Ascending aorta (tissue), 2 donors: ENCODE measurements around the gene SPG7. TPM values are rescaled to one million over a fixed set of nuclear protein-coding genes. Genes with fewer than 3 reads are reported as not detected.
A peak's percentile ranks its signal among the peaks of the same experiment; 100 is the strongest.

Experiments used
- DNase-seq, 2 donors: peaks; one replicate each; pipeline ENCODE4 v3.0.0-alpha.2; 2019; ENCODE audit warnings: low spot score in 2 of 2
- H3K27ac ChIP-seq, 2 donors: fragments of 200-600 bp; sonication (generic); one replicate each; pipeline ENCODE4 v1.5.1; 2016 to 2017; ENCODE audit warnings: mild to moderate bottlenecking in 1 of 2
- H3K27me3 ChIP-seq: fragments of 200-600 bp; sonication (generic); one replicate; pipeline ENCODE4 v1.5.1; 2017
- H3K36me3 ChIP-seq, 2 donors: fragments of 200-600 bp; sonication (generic); one replicate each; pipeline ENCODE4 v1.5.1; 2016
- H3K4me1 ChIP-seq, 2 donors: fragments of 200-600 bp; sonication (generic); one replicate each; pipeline ENCODE4 v1.5.1; 2016 to 2017; ENCODE audit warnings: mild to moderate bottlenecking in 1 of 2
- H3K4me3 ChIP-seq, 2 donors: fragments of 200-600 bp; sonication (generic); one replicate each; pipeline ENCODE4 v1.5.1; 2016 to 2017; ENCODE audit warnings: mild to moderate bottlenecking in 1 of 2
- H3K9me3 ChIP-seq, 2 donors: fragments of 200-600 bp; sonication (generic); one replicate each; pipeline ENCODE4 v1.5.1; 2016
- intact Hi-C: fragments of 100-400 bp; cut with DNase I; formaldehyde crosslinking; loops from one replicate; pipeline ENCODE4 v1.15.1; 2023
- total RNA-seq: library from RNA; depleted of rRNA; stranded (reverse); fragments of >200 nt; gene quantifications from one replicate; pipeline ENCODE4 v1.1.0, GENCODE V29; 2016
- TF ChIP-seq, protein P1 (sequence below), 3 experiments: fragments of 200-600 bp in 2 of 3; fragments of 450-650 bp in 1 of 3; sonication (generic) in 2 of 3; IDR thresholded peaks; one replicate each; pipeline ENCODE4 v1.5.1; 2016 to 2019; ENCODE audit warnings: antibody characterized with exemption in 3 of 3, mild to moderate bottlenecking in 1 of 3, moderate library complexity in 1 of 3

Gene SPG7
- total RNA-seq, 1 donor from 2014 or later: 108 TPM

DNA sequence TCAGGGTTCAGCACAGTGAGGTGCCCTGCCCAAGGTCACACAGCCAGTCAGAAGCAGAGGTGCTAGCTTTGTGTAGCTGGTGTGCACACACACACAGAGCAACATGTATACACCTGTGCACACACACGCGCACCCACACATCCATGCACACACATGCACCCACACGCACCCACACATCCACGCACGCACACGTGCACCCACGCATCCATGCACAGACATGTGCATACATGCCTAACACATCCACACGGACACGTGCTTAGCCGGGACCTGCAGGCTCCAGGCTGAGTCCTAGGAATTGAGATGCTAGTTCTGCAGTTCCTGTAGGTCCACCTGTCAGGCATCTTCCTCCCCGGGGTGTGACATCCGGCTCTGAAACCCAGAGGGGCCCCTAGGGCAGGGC, 92.2 kb downstream of the SPG7 start:
- Histone ChIP-seq H3K4me1 (no peaks in the 10 kb centered on the region), H3K27me3 (no peaks in the 10 kb centered on the region), H3K36me3 (no peaks in the 10 kb centered on the region), H3K4me3 (no peak overlapping the region), H3K27ac (no peak overlapping the region), H3K9me3 (no peaks in the 10 kb centered on the region)
- TF ChIP-seq, protein P1, sequence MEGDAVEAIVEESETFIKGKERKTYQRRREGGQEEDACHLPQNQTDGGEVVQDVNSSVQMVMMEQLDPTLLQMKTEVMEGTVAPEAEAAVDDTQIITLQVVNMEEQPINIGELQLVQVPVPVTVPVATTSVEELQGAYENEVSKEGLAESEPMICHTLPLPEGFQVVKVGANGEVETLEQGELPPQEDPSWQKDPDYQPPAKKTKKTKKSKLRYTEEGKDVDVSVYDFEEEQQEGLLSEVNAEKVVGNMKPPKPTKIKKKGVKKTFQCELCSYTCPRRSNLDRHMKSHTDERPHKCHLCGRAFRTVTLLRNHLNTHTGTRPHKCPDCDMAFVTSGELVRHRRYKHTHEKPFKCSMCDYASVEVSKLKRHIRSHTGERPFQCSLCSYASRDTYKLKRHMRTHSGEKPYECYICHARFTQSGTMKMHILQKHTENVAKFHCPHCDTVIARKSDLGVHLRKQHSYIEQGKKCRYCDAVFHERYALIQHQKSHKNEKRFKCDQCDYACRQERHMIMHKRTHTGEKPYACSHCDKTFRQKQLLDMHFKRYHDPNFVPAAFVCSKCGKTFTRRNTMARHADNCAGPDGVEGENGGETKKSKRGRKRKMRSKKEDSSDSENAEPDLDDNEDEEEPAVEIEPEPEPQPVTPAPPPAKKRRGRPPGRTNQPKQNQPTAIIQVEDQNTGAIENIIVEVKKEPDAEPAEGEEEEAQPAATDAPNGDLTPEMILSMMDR (IDR thresholded peaks at IDR 0.05): no peak
- DNase-seq: no peak
- intact Hi-C loops: no loop called here

DNA sequence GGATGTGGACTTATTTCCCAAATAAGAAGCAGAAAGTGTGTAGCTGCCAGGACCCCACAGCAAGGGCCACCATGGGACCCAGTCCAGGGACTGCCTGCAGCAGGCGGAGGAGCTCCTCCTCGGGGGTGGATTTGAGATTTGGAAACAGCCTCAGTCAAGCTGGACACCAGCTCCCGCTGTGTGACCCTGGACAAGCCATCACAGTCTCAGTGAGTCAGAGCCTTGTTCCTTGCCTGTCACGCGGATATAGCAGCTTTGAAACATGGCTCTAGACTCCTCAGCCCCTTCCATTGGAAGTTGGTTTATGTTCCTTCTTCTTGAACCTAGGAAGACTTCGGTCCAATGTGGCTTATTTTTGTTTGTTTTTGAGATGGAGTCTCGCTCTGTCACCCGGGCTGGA, 92.8 kb downstream of the SPG7 start:
- TF ChIP-seq, protein P1 (IDR thresholded peaks at IDR 0.05): no peak
- no peaks in the 10 kb centered on the region for H3K9me3 ChIP-seq
- no peak overlapping the region for H3K4me3 ChIP-seq
- H3K36me3 ChIP-seq: no peaks in the 10 kb centered on the region
- no peaks in the 10 kb centered on the region for H3K27me3 ChIP-seq
- no peak for DNase-seq
- intact Hi-C loops: no loop called here
- no peak overlapping the region for H3K27ac ChIP-seq
- no peaks in the 10 kb centered on the region for H3K4me1 ChIP-seq

DNA sequence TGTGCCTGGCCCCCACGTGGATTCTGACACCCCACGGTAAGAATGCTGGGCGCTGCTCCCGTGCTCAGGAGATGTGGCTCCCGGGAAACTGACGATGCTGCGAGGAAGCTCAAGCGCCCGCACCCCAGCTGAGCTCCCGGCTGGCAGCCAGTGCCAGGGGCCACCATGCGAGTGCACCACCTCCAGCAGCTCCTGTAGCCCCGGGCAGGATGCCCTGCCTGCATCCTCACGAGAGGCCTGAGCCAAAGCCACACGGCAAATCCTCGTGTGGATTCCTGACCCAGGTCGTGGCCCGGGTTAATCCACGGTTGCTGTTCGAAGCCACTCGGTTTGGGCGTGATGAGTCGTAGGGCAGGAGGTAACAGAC, 93.7 kb downstream of the SPG7 start:
- no peak overlapping the region for H3K4me3 ChIP-seq
- H3K27me3 ChIP-seq: no peaks in the 10 kb centered on the region
- intact Hi-C loops: no loop called here
- H3K9me3 ChIP-seq: no peaks in the 10 kb centered on the region
- DNase-seq: no peak
- no peaks in the 10 kb centered on the region for H3K4me1 ChIP-seq
- TF ChIP-seq, protein P1 (IDR thresholded peaks at IDR 0.05): no peak
- H3K36me3 ChIP-seq: no peaks in the 10 kb centered on the region
- no peak overlapping the region for H3K27ac ChIP-seq

DNA sequence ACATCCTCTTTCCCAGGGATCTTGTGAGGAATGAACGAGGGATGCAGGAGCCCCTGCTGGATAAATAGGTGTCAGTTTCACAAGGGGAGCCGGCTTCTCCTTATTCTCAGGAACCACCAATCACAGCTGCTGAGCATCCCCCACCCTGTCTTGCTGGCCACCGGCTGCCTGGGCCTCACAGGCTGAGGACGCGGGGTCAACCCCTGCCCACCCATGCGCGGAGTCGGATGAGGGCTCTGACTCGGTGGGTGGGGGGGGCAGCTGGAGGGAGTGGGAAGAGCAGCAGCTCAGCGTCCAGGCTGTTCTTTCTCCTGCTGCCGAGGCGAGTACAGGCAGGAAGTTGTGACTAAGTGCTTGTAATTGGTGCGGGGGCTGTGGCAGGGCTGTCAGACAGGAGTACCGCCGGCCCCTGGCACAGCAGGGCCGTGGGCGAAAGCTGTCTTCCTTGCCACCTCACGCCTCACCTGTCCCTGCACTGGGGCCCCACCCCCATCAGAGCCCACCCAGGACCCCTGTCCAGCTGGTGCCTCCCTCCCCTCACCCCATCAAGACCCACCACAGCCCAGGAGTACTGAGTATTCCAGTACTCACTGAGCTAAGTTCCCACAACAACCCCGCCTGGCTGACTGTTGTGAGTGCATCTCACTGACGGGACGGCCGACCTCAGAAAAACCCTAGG, 94.2 kb downstream of the SPG7 start:
- intact Hi-C loops: no loop called here
- H3K27me3 ChIP-seq: no peaks in the 10 kb centered on the region
- peak in 1 of 2 donors; percentile 22 for DNase-seq
- H3K36me3 ChIP-seq: no peaks in the 10 kb centered on the region
- H3K4me1 ChIP-seq: no peaks in the 10 kb centered on the region
- no peak overlapping the region for H3K27ac ChIP-seq
- H3K4me3 ChIP-seq: no peak overlapping the region
- TF ChIP-seq, protein P1 (IDR thresholded peaks at IDR 0.05): no peak
- H3K9me3 ChIP-seq: no peaks in the 10 kb centered on the region

DNA sequence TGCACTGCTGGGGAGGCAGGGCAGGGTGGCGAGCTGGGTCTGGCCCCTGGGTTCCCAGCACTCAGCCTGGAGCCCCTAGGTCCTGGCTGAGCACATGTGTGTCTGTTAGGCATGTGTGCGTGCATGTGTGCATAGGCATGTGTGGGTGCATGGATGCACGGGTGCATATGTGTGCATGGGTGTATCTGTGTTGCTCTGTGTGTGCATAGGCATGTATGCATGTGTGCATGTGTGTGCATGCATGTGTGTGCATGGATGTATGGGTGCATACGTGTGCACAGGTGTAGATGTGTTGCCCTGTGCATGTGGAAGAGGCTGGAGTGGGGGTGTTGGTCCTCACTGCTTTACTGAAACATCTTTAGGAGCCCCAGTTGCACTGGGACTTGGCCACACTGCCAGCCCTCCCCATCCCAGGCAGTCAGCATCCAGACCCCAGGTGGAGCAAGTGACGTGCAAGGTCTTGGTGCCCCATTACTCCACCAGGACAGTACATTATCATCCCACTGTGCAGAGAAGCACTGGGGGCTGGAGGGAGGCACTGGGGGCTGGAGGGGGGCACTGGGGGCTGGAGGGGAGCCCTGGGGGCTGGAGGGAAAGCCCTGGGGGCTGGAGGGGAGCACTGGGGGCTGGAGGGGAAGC, 94.9 kb downstream of the SPG7 start:
- TF ChIP-seq, protein P1 (IDR thresholded peaks at IDR 0.05): no peak
- no peak for DNase-seq
- Histone ChIP-seq H3K4me1 (no peaks in the 10 kb centered on the region), H3K27ac (no peak overlapping the region), H3K9me3 (no peaks in the 10 kb centered on the region), H3K4me3 (no peak overlapping the region), H3K36me3 (no peaks in the 10 kb centered on the region), H3K27me3 (no peaks in the 10 kb centered on the region)
- intact Hi-C loops: no loop called here
